PC-3 (cell line): ENCODE measurements around the gene TNS3.

Experiments
- CTCF ChIP-seq: fragments of 300-600 bp; sonication (generic); conservative IDR thresholded peaks from 2 replicates; pipeline ENCODE4 v1.5.1; 2017; ENCODE audit warnings: antibody characterized with exemption, low read depth, mild to moderate bottlenecking, low read length
- EZH2 ChIP-seq: fragments of 300-600 bp; sonication (generic); IDR thresholded peaks from one replicate; pipeline ENCODE4 v1.6.1; 2017; ENCODE audit warnings: antibody characterized with exemption, mild to moderate bottlenecking, low read length; ENCODE audit not compliant: unreplicated experiment

- no peak for TF ChIP-seq CTCF
- TF ChIP-seq EZH2, result no peak
These were observed 278.8 kb downstream of the TNS3 start for GRCh38 chr7:47303014-47303694.
